ENCODE data around the gene MERTK.

DNA sequence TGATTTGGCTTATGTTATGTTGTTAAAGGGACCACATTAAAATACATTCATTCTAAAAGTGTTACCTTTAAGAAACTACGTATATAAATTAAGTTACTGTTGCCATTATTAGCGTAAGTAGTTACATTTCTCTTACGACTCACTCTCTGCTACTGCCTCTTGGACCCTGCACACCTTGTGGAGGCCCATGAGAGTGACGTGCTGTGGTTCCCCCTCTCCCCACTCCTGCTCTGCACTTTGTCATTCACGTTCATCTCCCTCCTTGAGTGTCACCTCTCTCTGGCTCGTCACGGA lies 830 bp upstream of the MERTK start:
- TF ChIP-seq, protein P1, sequence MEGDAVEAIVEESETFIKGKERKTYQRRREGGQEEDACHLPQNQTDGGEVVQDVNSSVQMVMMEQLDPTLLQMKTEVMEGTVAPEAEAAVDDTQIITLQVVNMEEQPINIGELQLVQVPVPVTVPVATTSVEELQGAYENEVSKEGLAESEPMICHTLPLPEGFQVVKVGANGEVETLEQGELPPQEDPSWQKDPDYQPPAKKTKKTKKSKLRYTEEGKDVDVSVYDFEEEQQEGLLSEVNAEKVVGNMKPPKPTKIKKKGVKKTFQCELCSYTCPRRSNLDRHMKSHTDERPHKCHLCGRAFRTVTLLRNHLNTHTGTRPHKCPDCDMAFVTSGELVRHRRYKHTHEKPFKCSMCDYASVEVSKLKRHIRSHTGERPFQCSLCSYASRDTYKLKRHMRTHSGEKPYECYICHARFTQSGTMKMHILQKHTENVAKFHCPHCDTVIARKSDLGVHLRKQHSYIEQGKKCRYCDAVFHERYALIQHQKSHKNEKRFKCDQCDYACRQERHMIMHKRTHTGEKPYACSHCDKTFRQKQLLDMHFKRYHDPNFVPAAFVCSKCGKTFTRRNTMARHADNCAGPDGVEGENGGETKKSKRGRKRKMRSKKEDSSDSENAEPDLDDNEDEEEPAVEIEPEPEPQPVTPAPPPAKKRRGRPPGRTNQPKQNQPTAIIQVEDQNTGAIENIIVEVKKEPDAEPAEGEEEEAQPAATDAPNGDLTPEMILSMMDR (conservative IDR thresholded peaks at IDR 0.05; ENCODE audit: low read depth, low read length), result no peak
- TF ChIP-seq EZH2phosphoT487 (IDR thresholded peaks at IDR 0.05; ENCODE audit: borderline replicate concordance, low read length), result no peak
- no peak for TF ChIP-seq EZH2 (IDR thresholded peaks at IDR 0.05; ENCODE audit: low read length, unreplicated experiment)
